Spleen (tissue), 7 donors: ENCODE results near the gene SLC38A6.

Source experiments
- CTCF ChIP-seq, 11 experiments: fragments of 200-600 bp in 7 of 11; fragments of 450-650 bp in 4 of 11; sonication (generic) in 4 of 11; IDR thresholded peaks in 8 of 11; conservative IDR thresholded peaks in 3 of 11; 1 replicate in 7 of 11; 2 replicates in 4 of 11; pipeline versions ENCODE4 v1.4.0 to v1.8.0; 2016 to 2021; ENCODE audit warnings: antibody characterized with exemption in 11 of 11, inconsistent platforms in 4 of 11, mild to moderate bottlenecking in 1 of 11
- POLR2A ChIP-seq, 3 donors: fragments of 450-650 bp; IDR thresholded peaks; one replicate each; pipeline ENCODE4 v1.5.1; 2017; ENCODE audit warnings: antibody characterized with exemption in 3 of 3, mild to moderate bottlenecking in 1 of 3
- donor health status: DM: no; HTN: no; CAD: no; lungs with moderate emphysema.
- donor health status: DM: no; HTN: no; CAD: no.
- donor health status: DM: no; HTN: no; CAD: no.

- TF ChIP-seq CTCF (IDR thresholded peaks at IDR 0.05 in 8 of 11, conservative IDR thresholded peaks at IDR 0.05 in 3 of 11) (no peak), POLR2A (IDR thresholded peaks at IDR 0.05) (no peak)
Measured at GRCh38 chr14:61042220-61042619, 61.2 kb downstream of the SLC38A6 start.
